HepG2 (cell line): ENCODE measurements around the gene CD4. TPM values are rescaled to one million over a fixed set of nuclear protein-coding genes. Genes with fewer than 3 reads are reported as not detected.

Source experiments
- ELF4 ChIP-seq: sonication (generic); formaldehyde crosslinking; IDR thresholded peaks from 2 replicates; pipeline ENCODE4 v1.5.0; 2020; ENCODE audit warnings: missing genetic modification reagents, mild to moderate bottlenecking, moderate library complexity, borderline replicate concordance
- ERF ChIP-seq: IDR thresholded peaks from 2 replicates; pipeline ENCODE4 v1.6.1; 2018; ENCODE audit warnings: missing biosample characterization, missing genetic modification reagents
- GPBP1L1 ChIP-seq: sonication (generic); formaldehyde crosslinking; IDR thresholded peaks from 2 replicates; pipeline ENCODE4 v1.5.0; 2020; ENCODE audit warnings: mild to moderate bottlenecking, missing genetic modification reagents
- KDM1A ChIP-seq: IDR thresholded peaks from 2 replicates; pipeline ENCODE4 v1.6.1; 2016; ENCODE audit warnings: missing compliant biosample characterization
- MBNL3 ChIP-seq: fragments of 250-450 bp; sonication (Bioruptor Pico); conservative IDR thresholded peaks from 2 replicates; pipeline ENCODE4 v1.8.0; 2022; ENCODE audit warnings: mild to moderate bottlenecking, inconsistent platforms
- MEIS1 ChIP-seq: sonication (generic); formaldehyde crosslinking; IDR thresholded peaks from 2 replicates; pipeline ENCODE4 v1.9.0; 2021; ENCODE audit warnings: mild to moderate bottlenecking, missing genetic modification reagents, moderate library complexity, borderline replicate concordance
- PAF1 ChIP-seq: IDR thresholded peaks from 2 replicates; pipeline ENCODE4 v1.6.1; 2016; ENCODE audit warnings: missing genetic modification reagents, missing compliant biosample characterization
- TIGD3 ChIP-seq: sonication (generic); formaldehyde crosslinking; IDR thresholded peaks from 2 replicates; pipeline ENCODE4 v1.5.1; 2020; ENCODE audit warnings: mild to moderate bottlenecking, missing genetic modification reagents, borderline replicate concordance
- TRAFD1 ChIP-seq: sonication (generic); formaldehyde crosslinking; IDR thresholded peaks from 2 replicates; pipeline ENCODE4 v1.5.1; 2020; ENCODE audit warnings: missing genetic modification reagents, mild to moderate bottlenecking, borderline replicate concordance
- TRIM24 ChIP-seq: sonication (generic); formaldehyde crosslinking; IDR thresholded peaks from 2 replicates; pipeline ENCODE4 v1.8.0; 2022; ENCODE audit warnings: mild to moderate bottlenecking, missing genetic modification reagents
- ZBTB7B ChIP-seq: sonication (generic); formaldehyde crosslinking; IDR thresholded peaks from 2 replicates; pipeline ENCODE4 v1.4.0; 2020; ENCODE audit warnings: missing genetic modification reagents
- ZFAT ChIP-seq: sonication (generic); formaldehyde crosslinking; conservative IDR thresholded peaks from 2 replicates; pipeline ENCODE4 v1.8.1; 2023; ENCODE audit warnings: missing genetic modification reagents, inconsistent platforms
- ZNF235 ChIP-seq: sonication (generic); formaldehyde crosslinking; IDR thresholded peaks from 2 replicates; pipeline ENCODE4 v1.8.1; 2023; ENCODE audit warnings: mild to moderate bottlenecking, missing genetic modification reagents, borderline replicate concordance
- ZNF552 ChIP-seq: sonication (generic); formaldehyde crosslinking; IDR thresholded peaks from 2 replicates; pipeline ENCODE4 v1.9.0; 2022; ENCODE audit warnings: missing genetic modification reagents, mild to moderate bottlenecking, borderline replicate concordance
- ZNF792 ChIP-seq: IDR thresholded peaks from 2 replicates; pipeline ENCODE4 v1.6.1; 2016
- polyA plus RNA-seq, 8 experiments: library from polyadenylated mRNA; depleted of rRNA in 3 of 8; stranded (reverse) in 7 of 8; unstranded in 1 of 8; fragments of >200 nt; fragmentation: Illumina TruSeq in 4 of 8; extraction: Trizol in 4 of 8; gene quantifications; 2 replicates each; pipeline versions ENCODE4 v1.2.1 to v1.2.3, GENCODE V29; 2011 to 2016; ENCODE audit warnings: low read depth in 4 of 8, missing spikeins in 1 of 8, mixed read lengths in 1 of 8; ENCODE audit not compliant: insufficient read depth in 1 of 8
- total RNA-seq, 5 experiments: library from RNA; depleted of rRNA; stranded (reverse); fragments of >200 nt; fragmentation: Illumina TruSeq; extraction: Trizol; gene quantifications; 2 replicates each; pipeline ENCODE4 v1.2.3, GENCODE V29; 2016; ENCODE audit warnings: low read depth in 1 of 5
- TF ChIP-seq, protein P1 (sequence below): sonication (generic); formaldehyde crosslinking; IDR thresholded peaks from 2 replicates; pipeline ENCODE4 v1.5.0; 2020; ENCODE audit warnings: mild to moderate bottlenecking, missing genetic modification reagents
- TF ChIP-seq, protein P2 (sequence below): sonication (generic); formaldehyde crosslinking; IDR thresholded peaks from 2 replicates; pipeline ENCODE4 v1.4.0; 2020; ENCODE audit warnings: missing genetic modification reagents
- TF ChIP-seq, protein P3 (sequence below): sonication (generic); formaldehyde crosslinking; IDR thresholded peaks from 2 replicates; pipeline ENCODE4 v1.4.0; 2020; ENCODE audit warnings: missing genetic modification reagents

The CD4 gene
- total and polyA plus RNA-seq, 2 of the 13 experiments (the other 11 are each of a cell fraction or from before 2014, with no cell fraction given): 0.07 to 0.95 TPM

GRCh38 chr12:6792522-6793201 lies 3.3 kb downstream of the CD4 start (continued):
- TF ChIP-seq GPBP1L1 (CRISPR knock-in tag) (no peak), ZNF235 (CRISPR knock-in tag) (no peak), MEIS1 (CRISPR knock-in tag) (peak; percentile 60; the same call in 1 of the 2 replicates), PAF1 (CRISPR knock-in tag) (no peak), ZFAT (CRISPR knock-in tag) (no peak), MBNL3 (no peak), TRAFD1 (CRISPR knock-in tag) (peak; percentile 69; the same call in 1 of the 2 replicates), ZNF552 (CRISPR knock-in tag) (no peak), TIGD3 (no peak), ERF (CRISPR knock-in tag) (peak; percentile 77; the same call in 1 of the 2 replicates), ELF4 (CRISPR knock-in tag) (no peak), KDM1A (CRISPR knock-in tag) (no peak), TRIM24 (CRISPR knock-in tag) (peak; percentile 30; the same call in 1 of the 2 replicates), ZNF792 (CRISPR knock-in tag) (peak; percentile 75; the same call in 1 of the 2 replicates), ZBTB7B (peak; percentile 88; the same call in 1 of the 2 replicates)
- TF ChIP-seq, protein P1, sequence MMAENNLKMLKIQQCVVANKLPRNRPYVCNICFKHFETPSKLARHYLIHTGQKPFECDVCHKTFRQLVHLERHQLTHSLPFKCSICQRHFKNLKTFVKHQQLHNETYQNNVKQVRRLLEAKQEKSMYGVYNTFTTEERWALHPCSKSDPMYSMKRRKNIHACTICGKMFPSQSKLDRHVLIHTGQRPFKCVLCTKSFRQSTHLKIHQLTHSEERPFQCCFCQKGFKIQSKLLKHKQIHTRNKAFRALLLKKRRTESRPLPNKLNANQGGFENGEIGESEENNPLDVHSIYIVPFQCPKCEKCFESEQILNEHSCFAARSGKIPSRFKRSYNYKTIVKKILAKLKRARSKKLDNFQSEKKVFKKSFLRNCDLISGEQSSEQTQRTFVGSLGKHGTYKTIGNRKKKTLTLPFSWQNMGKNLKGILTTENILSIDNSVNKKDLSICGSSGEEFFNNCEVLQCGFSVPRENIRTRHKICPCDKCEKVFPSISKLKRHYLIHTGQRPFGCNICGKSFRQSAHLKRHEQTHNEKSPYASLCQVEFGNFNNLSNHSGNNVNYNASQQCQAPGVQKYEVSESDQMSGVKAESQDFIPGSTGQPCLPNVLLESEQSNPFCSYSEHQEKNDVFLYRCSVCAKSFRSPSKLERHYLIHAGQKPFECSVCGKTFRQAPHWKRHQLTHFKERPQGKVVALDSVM (CRISPR knock-in tag): no peak
- TF ChIP-seq, protein P2, sequence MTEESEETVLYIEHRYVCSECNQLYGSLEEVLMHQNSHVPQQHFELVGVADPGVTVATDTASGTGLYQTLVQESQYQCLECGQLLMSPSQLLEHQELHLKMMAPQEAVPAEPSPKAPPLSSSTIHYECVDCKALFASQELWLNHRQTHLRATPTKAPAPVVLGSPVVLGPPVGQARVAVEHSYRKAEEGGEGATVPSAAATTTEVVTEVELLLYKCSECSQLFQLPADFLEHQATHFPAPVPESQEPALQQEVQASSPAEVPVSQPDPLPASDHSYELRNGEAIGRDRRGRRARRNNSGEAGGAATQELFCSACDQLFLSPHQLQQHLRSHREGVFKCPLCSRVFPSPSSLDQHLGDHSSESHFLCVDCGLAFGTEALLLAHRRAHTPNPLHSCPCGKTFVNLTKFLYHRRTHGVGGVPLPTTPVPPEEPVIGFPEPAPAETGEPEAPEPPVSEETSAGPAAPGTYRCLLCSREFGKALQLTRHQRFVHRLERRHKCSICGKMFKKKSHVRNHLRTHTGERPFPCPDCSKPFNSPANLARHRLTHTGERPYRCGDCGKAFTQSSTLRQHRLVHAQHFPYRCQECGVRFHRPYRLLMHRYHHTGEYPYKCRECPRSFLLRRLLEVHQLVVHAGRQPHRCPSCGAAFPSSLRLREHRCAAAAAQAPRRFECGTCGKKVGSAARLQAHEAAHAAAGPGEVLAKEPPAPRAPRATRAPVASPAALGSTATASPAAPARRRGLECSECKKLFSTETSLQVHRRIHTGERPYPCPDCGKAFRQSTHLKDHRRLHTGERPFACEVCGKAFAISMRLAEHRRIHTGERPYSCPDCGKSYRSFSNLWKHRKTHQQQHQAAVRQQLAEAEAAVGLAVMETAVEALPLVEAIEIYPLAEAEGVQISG (CRISPR knock-in tag): peak; percentile 86
- TF ChIP-seq, protein P3, sequence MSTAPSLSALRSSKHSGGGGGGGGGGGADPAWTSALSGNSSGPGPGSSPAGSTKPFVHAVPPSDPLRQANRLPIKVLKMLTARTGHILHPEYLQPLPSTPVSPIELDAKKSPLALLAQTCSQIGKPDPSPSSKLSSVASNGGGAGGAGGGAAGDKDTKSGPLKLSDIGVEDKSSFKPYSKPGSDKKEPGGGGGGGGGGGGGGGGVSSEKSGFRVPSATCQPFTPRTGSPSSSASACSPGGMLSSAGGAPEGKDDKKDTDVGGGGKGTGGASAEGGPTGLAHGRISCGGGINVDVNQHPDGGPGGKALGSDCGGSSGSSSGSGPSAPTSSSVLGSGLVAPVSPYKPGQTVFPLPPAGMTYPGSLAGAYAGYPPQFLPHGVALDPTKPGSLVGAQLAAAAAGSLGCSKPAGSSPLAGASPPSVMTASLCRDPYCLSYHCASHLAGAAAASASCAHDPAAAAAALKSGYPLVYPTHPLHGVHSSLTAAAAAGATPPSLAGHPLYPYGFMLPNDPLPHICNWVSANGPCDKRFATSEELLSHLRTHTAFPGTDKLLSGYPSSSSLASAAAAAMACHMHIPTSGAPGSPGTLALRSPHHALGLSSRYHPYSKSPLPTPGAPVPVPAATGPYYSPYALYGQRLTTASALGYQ (CRISPR knock-in tag): peak; percentile 31; the same call in 1 of the 2 replicates
